HUES6 (cell line): ENCODE data around the gene POPDC2.

ENCODE experiments used
- H3K27ac ChIP-seq: 2 replicates; pipeline ENCODE4 v1.7.0; 2013; ENCODE audit warnings: low read depth, mild to moderate bottlenecking, low read length, inconsistent platforms
- H3K27me3 ChIP-seq: 2 replicates; pipeline ENCODE4 v1.6.1; 2013; ENCODE audit warnings: low read length; ENCODE audit not compliant: control insufficient read depth, insufficient read depth
- H3K36me3 ChIP-seq: 2 replicates; pipeline ENCODE4 v1.6.1; 2013; ENCODE audit warnings: low read length; ENCODE audit not compliant: control insufficient read depth, insufficient read depth
- H3K4me1 ChIP-seq: 2 replicates; pipeline ENCODE4 v1.6.1; 2013; ENCODE audit warnings: low read length; ENCODE audit not compliant: control insufficient read depth, insufficient read depth
- H3K4me3 ChIP-seq: 2 replicates; pipeline ENCODE4 v1.5.1; 2013; ENCODE audit warnings: low read depth, low read length
- H3K9ac ChIP-seq: one replicate; pipeline ENCODE4 v1.6.1; 2013; ENCODE audit warnings: mild to moderate bottlenecking, low read length
- H3K9me3 ChIP-seq: 2 replicates; pipeline ENCODE4 v1.6.1; 2013; ENCODE audit warnings: low read depth, low read length; ENCODE audit not compliant: control insufficient read depth, insufficient read depth

Gene POPDC2

DNA sequence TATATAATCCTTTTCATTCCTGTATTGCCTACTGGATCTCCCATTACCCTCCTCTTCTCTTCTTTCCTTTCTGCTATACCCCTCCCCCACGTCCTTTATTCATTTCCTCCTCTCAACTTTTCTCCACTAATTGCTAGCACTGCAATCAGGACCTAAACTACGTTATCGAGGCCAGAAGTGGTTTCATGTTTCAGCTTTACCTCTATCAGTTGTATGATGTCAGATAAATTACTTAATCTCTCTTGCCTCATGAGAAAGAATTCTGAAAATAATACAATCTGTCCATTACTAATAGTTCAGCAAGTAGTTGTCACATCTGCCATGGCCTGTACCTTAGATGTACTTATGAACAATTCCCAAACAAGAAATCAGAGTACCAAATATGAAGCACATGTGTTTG lies 10.6 kb downstream of the POPDC2 start:
- Histone ChIP-seq H3K4me3 (no peak overlapping the region), H3K9me3 (no peaks in the 10 kb centered on the region), H3K27ac (no peak overlapping the region), H3K4me1 (peaks cover 11% of the 10 kb centered on the region; the same call in 1 of the 2 replicates), H3K9ac (no peak overlapping the region), H3K36me3 (no peaks in the 10 kb centered on the region), H3K27me3 (no peaks in the 10 kb centered on the region)

DNA sequence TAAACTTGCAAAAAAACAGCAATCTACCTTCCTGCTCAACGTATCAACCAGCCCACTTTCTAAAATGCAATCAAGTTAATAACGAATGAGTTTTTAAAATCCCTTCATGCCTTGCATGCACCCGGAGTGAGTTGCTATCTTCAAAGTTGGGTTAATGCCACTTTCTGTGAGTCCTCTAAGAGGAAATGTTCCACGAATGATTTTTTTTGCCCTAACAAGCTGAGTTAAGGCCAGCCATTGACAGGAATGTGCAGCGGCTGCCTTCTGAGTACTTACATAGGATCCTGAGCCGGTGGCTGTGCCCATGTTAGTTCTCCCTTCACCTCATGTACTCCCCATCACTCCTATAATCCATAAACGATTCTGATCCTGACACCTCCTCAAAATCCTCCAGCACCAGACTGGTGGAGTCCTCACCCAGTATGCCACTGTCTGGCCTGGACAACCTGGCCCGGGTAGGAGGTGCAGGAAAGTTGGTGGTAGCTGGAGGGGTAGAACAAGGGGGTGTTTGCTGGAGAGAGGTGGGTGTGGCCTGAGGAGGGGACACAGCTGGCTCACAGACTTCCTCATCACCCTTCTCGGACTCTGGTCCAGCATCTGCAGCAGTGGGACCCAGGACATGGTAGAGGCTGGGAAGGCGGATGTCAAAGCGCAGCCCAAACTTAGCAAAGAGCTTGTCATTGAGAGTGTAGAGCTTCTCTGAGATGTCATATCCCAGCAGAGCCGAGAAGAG lies 12.4 kb downstream of the POPDC2 start:
- no peaks in the 10 kb centered on the region for H3K9me3 ChIP-seq
- no peak overlapping the region for H3K27ac ChIP-seq
- H3K27me3 ChIP-seq, result no peaks in the 10 kb centered on the region
- H3K36me3 ChIP-seq, result no peaks in the 10 kb centered on the region
- peaks cover 11% of the 10 kb centered on the region; the same call in 1 of the 2 replicates for H3K4me1 ChIP-seq
- H3K9ac ChIP-seq, result no peak overlapping the region
- H3K4me3 ChIP-seq, result no peak overlapping the region

DNA sequence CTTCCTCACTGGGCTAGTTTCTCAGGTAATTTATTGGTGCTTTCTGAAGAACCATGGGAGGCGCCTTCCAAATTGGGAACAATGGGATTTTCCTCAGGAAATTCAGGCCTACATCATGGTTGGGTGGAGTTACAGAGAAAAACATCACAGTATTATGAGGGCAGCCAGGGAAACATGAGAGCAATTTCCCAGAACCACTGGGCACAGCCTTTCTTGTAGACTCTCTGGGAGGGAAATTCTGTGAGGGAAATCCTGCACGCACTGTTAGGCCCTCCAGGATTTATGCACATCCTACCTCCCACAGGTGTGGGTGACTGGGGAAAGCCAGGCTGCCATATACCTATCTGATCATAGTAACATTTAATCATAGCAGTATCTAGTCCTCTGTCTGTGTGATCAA lies 13.2 kb downstream of the POPDC2 start:
- Histone ChIP-seq H3K27me3 (no peaks in the 10 kb centered on the region), H3K9ac (no peak overlapping the region), H3K27ac (no peak overlapping the region), H3K4me1 (peaks cover 11% of the 10 kb centered on the region; the same call in 1 of the 2 replicates), H3K4me3 (no peak overlapping the region), H3K9me3 (no peaks in the 10 kb centered on the region), H3K36me3 (no peaks in the 10 kb centered on the region)

DNA sequence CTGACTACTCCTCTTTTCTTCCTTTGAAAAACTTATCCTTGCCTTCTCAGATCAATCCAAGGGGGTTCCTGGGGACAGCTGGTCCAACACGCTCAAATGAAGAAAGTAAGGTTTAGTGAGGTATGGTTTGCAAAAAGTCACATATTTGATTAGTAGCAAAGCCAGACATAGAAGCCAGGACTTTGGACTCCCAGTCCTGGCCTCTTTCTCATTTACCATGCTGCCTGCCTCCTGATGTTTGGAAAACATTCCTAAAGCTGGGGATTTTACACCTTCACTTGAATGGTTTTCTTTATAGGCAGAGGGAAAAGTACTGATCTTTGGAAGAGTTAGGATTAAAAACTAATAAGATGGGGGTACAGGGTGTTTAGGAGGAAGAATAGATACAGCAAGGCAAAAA lies 14.6 kb downstream of the POPDC2 start:
- peaks cover 11% of the 10 kb centered on the region; the same call in 1 of the 2 replicates for H3K4me1 ChIP-seq
- H3K36me3 ChIP-seq, result no peaks in the 10 kb centered on the region
- no peak overlapping the region for H3K9ac ChIP-seq
- H3K27ac ChIP-seq, result no peak overlapping the region
- no peaks in the 10 kb centered on the region for H3K9me3 ChIP-seq
- no peaks in the 10 kb centered on the region for H3K27me3 ChIP-seq
- H3K4me3 ChIP-seq, result no peak overlapping the region

DNA sequence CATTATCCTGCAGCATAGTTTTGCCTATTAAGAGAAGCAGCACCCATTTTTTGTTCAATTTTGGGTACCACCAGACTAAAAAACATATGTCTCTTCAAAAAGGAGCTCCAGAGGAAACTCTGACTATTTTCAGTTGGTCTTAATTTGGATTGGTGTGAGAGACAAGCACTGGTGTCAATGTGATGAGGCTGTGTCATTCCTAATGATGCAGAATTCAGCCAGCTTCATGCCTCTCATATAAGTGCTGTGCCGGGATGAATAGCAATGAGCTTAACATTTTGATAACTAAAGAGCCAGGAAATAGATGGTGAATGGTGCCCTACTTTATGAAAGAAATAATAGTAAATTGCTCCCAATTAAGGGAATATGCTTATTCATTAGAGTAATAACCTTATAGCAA lies 15.9 kb downstream of the POPDC2 start:
- Histone ChIP-seq H3K27me3 (no peaks in the 10 kb centered on the region), H3K9ac (no peak overlapping the region), H3K4me3 (no peak overlapping the region), H3K4me1 (peaks cover 9% of the 10 kb centered on the region; the same call in 1 of the 2 replicates), H3K9me3 (no peaks in the 10 kb centered on the region), H3K36me3 (no peaks in the 10 kb centered on the region), H3K27ac (no peak overlapping the region)

DNA sequence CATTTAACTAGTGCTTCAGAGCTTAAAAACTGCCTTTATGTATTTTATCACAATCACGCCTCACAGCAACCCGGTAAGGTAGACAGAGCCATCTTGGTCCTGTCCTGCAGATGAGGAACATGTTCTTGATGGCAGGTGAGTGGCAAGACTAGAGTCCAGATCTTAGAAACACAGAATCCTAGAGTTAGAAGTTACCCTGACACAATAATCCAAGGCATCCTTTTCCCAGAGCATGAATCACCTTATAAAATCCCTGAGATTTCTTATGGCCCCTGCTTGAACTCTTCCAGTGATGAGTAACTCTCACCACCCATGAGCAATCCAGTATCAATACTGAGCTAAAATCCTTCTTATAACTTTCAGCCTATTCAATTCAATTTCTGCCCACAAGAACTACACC lies 16.9 kb downstream of the POPDC2 start:
- no peak overlapping the region for H3K27ac ChIP-seq
- peaks cover 9% of the 10 kb centered on the region; the same call in 1 of the 2 replicates for H3K4me1 ChIP-seq
- no peaks in the 10 kb centered on the region for H3K9me3 ChIP-seq
- no peak overlapping the region for H3K9ac ChIP-seq
- H3K36me3 ChIP-seq, result no peaks in the 10 kb centered on the region
- H3K27me3 ChIP-seq, result no peaks in the 10 kb centered on the region
- no peak overlapping the region for H3K4me3 ChIP-seq

DNA sequence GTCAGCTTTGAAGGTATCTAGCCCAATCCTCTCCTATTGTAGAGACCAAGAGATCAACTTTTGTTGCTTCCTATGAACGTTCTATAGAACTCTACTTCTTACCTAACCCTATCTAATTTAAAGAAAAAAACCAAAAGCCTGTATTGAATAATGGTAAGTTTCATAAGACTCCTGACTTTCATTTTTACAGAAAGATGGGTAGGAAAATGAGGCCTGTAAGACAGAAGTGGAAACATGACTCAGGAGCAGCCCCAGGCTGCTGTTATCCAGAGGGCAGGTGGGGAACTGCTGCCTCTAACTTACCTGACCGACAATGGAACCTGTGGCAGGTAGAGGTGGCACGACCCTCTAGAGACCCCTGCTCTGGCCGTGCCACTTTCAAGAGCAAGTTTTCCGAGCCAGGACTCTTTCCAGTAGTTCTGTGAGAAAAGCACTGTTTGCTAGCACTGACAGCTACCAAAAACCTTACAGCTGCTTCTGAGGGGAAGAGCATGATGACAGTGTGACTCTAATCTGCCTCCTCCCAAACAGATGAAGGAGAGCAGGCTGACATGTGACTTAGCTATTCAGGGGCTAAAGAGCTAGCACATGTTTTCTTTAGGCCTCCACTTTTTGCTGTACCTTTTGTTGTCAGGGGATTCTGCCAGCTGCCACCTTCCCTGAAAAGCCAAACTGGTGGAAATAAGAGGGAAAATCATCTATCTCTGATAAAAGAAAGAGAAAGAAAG lies 17.5 kb downstream of the POPDC2 start:
- no peak overlapping the region for H3K4me3 ChIP-seq
- no peaks in the 10 kb centered on the region for H3K36me3 ChIP-seq
- H3K27me3 ChIP-seq, result no peaks in the 10 kb centered on the region
- H3K27ac ChIP-seq, result no peak overlapping the region
- H3K9me3 ChIP-seq, result no peaks in the 10 kb centered on the region
- H3K9ac ChIP-seq, result no peak overlapping the region
- H3K4me1 ChIP-seq, result peaks cover 8% of the 10 kb centered on the region; the same call in 1 of the 2 replicates

DNA sequence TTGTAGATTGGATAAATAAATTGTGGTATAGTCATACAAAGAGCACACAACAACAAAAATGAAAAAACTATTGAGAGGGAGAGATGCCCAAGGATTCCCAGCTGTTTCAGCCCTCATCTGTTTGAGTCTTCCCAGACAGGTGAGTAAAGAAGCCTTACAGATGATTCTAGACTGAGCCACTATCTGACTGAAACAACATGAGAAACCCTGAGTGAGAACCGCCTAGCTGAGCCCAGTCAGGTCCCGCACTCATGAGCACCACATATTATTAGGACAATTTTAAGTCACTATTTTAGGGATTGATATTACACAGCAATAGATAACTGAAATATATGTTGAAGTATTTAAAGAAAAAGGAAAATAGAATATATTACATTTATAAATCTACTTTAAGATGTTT lies 19.0 kb downstream of the POPDC2 start:
- H3K36me3 ChIP-seq, result no peaks in the 10 kb centered on the region
- no peak overlapping the region for H3K9ac ChIP-seq
- no peak overlapping the region for H3K4me3 ChIP-seq
- H3K9me3 ChIP-seq, result no peaks in the 10 kb centered on the region
- H3K27me3 ChIP-seq, result no peaks in the 10 kb centered on the region
- H3K27ac ChIP-seq, result no peak overlapping the region
- H3K4me1 ChIP-seq, result no peaks in the 10 kb centered on the region

DNA sequence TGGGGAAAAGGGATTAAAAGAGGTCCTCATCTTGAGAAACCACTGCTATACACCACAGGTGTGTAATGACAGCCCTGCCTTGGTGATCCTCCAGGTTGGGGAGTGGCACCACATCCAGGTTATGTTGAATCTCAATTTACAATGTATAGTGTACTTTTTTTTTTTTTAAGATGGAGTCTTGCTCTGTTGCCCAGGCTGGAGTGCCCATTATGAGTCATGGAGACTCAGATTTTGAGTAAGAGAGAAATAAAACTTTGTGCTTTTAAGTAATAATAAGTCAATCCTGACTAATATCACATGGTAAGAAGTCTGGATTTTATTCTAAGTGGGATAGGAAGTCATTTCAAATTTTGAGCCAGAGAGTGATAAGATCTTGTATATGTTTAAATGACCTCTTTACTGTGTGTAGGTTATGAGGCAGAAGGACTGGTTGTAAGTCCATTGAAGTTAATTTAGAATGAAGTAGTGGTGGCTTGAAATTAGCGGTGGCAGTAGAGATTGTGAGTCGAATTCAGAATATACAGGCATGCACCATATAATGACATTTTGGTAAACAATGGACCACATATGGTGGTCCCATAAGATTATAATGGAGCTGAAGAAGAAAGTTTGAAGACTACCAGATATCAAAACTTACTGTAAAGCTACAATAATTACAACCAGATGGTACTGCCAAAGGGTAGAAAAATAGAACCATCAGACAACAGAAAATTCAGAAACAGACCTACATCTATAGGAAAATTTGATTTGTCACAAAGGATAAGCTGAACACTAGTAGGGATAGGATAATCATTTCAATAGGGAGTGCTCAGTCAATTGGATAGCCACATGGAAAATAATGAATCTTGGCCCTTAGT lies 20.7 kb downstream of the POPDC2 start:
- no peak overlapping the region for H3K9ac ChIP-seq
- H3K36me3 ChIP-seq, result no peaks in the 10 kb centered on the region
- no peak overlapping the region for H3K27ac ChIP-seq
- no peak overlapping the region for H3K4me3 ChIP-seq
- no peaks in the 10 kb centered on the region for H3K9me3 ChIP-seq
- no peaks in the 10 kb centered on the region for H3K27me3 ChIP-seq
- no peaks in the 10 kb centered on the region for H3K4me1 ChIP-seq

DNA sequence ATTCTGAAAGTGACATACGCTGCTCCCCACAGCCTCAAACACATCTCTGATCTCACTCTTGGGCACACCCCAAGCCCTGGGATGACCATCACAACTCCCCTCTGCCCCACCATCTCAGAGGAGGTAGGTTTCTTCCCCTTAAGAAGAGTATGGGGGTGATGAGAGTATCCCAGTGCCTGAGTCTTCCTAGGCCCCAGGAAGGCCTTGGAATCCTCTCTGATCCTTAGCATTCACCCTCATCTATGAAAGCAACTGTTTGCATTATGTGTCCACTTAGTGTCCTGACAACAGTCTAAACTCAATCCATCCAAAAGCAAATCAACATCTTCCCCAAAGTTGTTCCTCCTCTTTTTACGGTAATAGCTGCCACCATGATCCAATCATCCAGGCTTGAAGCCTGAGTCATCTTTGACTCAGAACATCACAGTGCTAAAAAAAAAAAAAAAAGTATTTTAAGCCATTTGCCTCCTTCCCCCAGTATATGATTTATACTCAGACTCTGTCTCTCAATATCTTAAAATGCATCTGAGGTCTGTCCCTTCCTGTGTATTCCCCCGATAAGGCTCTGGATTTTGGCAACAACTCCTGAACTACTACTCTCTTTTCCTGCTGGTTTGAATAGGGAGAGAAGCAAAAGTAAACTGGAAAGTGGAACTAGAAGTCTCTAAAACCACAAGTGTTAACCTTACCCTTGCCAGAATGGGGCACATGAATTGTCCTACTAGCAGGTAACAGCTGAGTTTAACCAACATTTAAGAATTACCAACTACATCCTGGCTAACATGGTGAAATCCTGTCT lies 22.5 kb downstream of the POPDC2 start:
- no peaks in the 10 kb centered on the region for H3K36me3 ChIP-seq
- H3K27ac ChIP-seq, result no peak overlapping the region
- no peak overlapping the region for H3K9ac ChIP-seq
- H3K4me1 ChIP-seq, result no peaks in the 10 kb centered on the region
- no peak overlapping the region for H3K4me3 ChIP-seq
- no peaks in the 10 kb centered on the region for H3K27me3 ChIP-seq
- no peaks in the 10 kb centered on the region for H3K9me3 ChIP-seq
